Erythroblast (primary cell): ENCODE results near the gene CBR4.

Experiments
- GATA1 ChIP-seq: IDR thresholded peaks from 2 replicates; pipeline ENCODE4 v1.6.1; 2011; ENCODE audit warnings: low read depth, mild to moderate bottlenecking, control low read depth, low read length, moderate library complexity
- POLR2A ChIP-seq: IDR thresholded peaks from 2 replicates; pipeline ENCODE4 v1.6.1; 2011; ENCODE audit warnings: mild to moderate bottlenecking, low read length

- TF ChIP-seq POLR2A (no peak), GATA1 (no peak)
These were observed 14.7 kb upstream of the CBR4 start for GRCh38 chr4:169024762-169025161.
